OCI-LY1 (cell line): ENCODE data around the gene HDHD5.

ENCODE experiments used
- CTCF ChIP-seq: fragments of 200-600 bp; sonication (generic), shearing (Covaris generic); IDR thresholded peaks from 2 replicates; pipeline ENCODE4 v1.5.1; 2017; ENCODE audit warnings: mild to moderate bottlenecking, antibody characterized with exemption, low read length, moderate library complexity, mixed read lengths
- EZH2 ChIP-seq: fragments of 200-600 bp; sonication (generic), shearing (Covaris generic); IDR thresholded peaks from 2 replicates; pipeline ENCODE4 v1.8.0; 2017; ENCODE audit warnings: borderline replicate concordance, mixed run types, mild to moderate bottlenecking, antibody characterized with exemption, low read length, moderate library complexity, mixed read lengths

DNA sequence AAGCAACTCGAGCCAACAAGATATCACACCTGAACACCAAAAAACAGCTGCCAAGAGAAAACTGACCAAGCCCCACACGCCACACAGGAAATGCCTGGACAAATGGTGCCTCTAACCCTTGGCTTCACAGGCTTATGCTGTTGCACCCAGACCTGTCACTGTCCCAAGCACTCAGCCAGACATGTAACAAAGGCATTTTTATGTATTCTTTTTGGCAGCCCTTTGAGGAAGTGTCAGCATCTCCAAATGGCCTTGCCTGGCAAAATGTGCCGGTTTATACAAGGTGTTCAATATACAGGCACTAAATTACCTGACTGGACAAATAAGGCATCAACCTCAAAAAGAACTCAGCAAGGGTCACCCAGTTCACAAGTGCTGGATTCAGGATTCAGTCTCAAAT, 6.1 kb downstream of the HDHD5 start:
- TF ChIP-seq CTCF (no peak), EZH2 (no peak)
